ENCODE results near the gene ANKRD9. TPM values are rescaled to one million over a fixed set of nuclear protein-coding genes. Genes with fewer than 3 reads are reported as not detected.

The ANKRD9 gene
- total and polyA plus RNA-seq, 2 of the 13 experiments (the other 11 are each of a cell fraction or from before 2014, with no cell fraction given), result 10.0 to 15.0 TPM

DNA sequence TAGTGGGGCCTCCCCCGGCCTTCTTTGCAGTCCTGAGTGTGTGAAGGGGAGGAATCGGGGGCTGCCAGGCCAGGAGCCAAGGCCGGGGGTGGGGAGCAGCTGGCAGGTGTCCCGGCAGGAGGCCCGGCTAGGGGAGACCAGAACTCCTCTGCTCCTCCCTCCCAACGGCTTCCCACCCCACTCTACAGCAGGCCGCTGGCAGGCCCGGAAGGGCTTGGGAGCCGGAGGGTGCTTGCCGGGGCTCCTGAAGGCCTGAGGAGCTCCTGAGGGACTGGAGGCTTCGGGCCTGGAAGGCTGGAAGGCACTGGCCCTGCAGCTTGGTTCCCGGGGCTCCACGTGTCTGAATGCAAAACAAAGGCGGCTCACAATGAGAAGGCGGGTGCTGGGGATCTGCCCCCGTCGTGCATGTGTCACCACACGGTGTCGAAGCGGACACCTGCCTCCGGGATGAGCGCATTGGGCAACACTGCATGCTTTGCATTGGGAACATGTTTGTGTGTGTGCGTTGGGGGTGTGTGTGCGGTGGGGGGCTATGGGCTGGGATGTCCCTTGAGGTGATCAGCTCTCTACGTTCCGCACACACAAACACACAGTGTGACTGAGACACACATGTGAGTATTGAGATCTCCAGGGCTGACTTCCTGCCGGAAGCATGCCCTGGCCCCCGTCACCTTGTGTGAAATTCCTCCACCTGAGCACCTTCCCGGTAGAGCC, 30.9 kb upstream of the ANKRD9 start (continued):
- TF ChIP-seq HDAC6 (IDR thresholded peaks at IDR 0.05; ENCODE audit: low read depth, low read length) (no peak), ARNT2 (CRISPR knock-in tag; IDR thresholded peaks at IDR 0.05; ENCODE audit: low read depth) (no peak), MXI1 (IDR thresholded peaks at IDR 0.05; ENCODE audit: borderline replicate concordance, low read depth, low read length) (peak; percentile 67; the same call in 2 of the 3 replicates), ZNF232 (CRISPR knock-in tag; IDR thresholded peaks at IDR 0.05; ENCODE audit: borderline replicate concordance) (no peak), MAFK (conservative IDR thresholded peaks at IDR 0.05 in 1 of 2, IDR thresholded peaks at IDR 0.05 in 1 of 2; ENCODE audit: low read length in 2 of 2) (no peak), ZBTB8A (CRISPR knock-in tag; IDR thresholded peaks at IDR 0.05; ENCODE audit: borderline replicate concordance, low read depth) (no peak), ZNF549 (CRISPR knock-in tag; IDR thresholded peaks at IDR 0.05) (no peak), LCORL (IDR thresholded peaks at IDR 0.05) (no peak), LCORL (CRISPR knock-in tag; IDR thresholded peaks at IDR 0.05) (peak; percentile 19; the same call in 1 of the 2 replicates), ZNF589 (CRISPR knock-in tag; conservative IDR thresholded peaks at IDR 0.05) (peak; percentile 88), HNRNPUL1 (IDR thresholded peaks at IDR 0.05; ENCODE audit: low read depth, low read length) (no peak), POLR2A (IDR thresholded peaks at IDR 0.05; ENCODE audit: insufficient read depth in 1 of 2, low read depth in 2 of 2, low read length in 2 of 2) (peak; percentile 61 to 66; a peak in 2 of 4 replicates), SCMH1 (CRISPR knock-in tag; IDR thresholded peaks at IDR 0.05; ENCODE audit: borderline replicate concordance) (no peak), STAG1 (CRISPR knock-in tag; IDR thresholded peaks at IDR 0.05) (no peak; the same call in 1 of the 2 replicates), ZNF547 (CRISPR knock-in tag; IDR thresholded peaks at IDR 0.05) (peak; percentile 76; the same call in 1 of the 2 replicates), TMF1 (CRISPR knock-in tag; IDR thresholded peaks at IDR 0.05; ENCODE audit: low read depth) (no peak), GFI1 (CRISPR knock-in tag; IDR thresholded peaks at IDR 0.05; ENCODE audit: borderline replicate concordance) (no peak), RBM39 (IDR thresholded peaks at IDR 0.05; ENCODE audit: low read depth, low read length, poor library complexity, severe bottlenecking) (no peak)
- TF ChIP-seq, protein P1, sequence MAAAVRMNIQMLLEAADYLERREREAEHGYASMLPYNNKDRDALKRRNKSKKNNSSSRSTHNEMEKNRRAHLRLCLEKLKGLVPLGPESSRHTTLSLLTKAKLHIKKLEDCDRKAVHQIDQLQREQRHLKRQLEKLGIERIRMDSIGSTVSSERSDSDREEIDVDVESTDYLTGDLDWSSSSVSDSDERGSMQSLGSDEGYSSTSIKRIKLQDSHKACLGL (CRISPR knock-in tag; IDR thresholded peaks at IDR 0.05), result peak; percentile 88; the same call in 1 of the 2 replicates
- TF ChIP-seq, protein P2, sequence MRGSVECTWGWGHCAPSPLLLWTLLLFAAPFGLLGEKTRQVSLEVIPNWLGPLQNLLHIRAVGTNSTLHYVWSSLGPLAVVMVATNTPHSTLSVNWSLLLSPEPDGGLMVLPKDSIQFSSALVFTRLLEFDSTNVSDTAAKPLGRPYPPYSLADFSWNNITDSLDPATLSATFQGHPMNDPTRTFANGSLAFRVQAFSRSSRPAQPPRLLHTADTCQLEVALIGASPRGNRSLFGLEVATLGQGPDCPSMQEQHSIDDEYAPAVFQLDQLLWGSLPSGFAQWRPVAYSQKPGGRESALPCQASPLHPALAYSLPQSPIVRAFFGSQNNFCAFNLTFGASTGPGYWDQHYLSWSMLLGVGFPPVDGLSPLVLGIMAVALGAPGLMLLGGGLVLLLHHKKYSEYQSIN (CRISPR knock-in tag; IDR thresholded peaks at IDR 0.05; ENCODE audit: borderline replicate concordance), result no peak
- TF ChIP-seq, protein P3, sequence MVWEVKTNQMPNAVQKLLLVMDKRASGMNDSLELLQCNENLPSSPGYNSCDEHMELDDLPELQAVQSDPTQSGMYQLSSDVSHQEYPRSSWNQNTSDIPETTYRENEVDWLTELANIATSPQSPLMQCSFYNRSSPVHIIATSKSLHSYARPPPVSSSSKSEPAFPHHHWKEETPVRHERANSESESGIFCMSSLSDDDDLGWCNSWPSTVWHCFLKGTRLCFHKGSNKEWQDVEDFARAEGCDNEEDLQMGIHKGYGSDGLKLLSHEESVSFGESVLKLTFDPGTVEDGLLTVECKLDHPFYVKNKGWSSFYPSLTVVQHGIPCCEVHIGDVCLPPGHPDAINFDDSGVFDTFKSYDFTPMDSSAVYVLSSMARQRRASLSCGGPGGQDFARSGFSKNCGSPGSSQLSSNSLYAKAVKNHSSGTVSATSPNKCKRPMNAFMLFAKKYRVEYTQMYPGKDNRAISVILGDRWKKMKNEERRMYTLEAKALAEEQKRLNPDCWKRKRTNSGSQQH (CRISPR knock-in tag; IDR thresholded peaks at IDR 0.05; ENCODE audit: low read depth), result no peak
- TF ChIP-seq, protein P4, sequence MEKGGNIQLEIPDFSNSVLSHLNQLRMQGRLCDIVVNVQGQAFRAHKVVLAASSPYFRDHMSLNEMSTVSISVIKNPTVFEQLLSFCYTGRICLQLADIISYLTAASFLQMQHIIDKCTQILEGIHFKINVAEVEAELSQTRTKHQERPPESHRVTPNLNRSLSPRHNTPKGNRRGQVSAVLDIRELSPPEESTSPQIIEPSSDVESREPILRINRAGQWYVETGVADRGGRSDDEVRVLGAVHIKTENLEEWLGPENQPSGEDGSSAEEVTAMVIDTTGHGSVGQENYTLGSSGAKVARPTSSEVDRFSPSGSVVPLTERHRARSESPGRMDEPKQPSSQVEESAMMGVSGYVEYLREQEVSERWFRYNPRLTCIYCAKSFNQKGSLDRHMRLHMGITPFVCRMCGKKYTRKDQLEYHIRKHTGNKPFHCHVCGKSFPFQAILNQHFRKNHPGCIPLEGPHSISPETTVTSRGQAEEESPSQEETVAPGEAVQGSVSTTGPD (CRISPR knock-in tag; IDR thresholded peaks at IDR 0.05), result no peak
- TF ChIP-seq, protein P5, sequence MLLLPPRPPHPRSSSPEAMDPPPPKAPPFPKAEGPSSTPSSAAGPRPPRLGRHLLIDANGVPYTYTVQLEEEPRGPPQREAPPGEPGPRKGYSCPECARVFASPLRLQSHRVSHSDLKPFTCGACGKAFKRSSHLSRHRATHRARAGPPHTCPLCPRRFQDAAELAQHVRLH (CRISPR knock-in tag; IDR thresholded peaks at IDR 0.05; ENCODE audit: borderline replicate concordance, low read depth), result peak; percentile 38; the same call in 1 of the 2 replicates
- TF ChIP-seq, protein P6, sequence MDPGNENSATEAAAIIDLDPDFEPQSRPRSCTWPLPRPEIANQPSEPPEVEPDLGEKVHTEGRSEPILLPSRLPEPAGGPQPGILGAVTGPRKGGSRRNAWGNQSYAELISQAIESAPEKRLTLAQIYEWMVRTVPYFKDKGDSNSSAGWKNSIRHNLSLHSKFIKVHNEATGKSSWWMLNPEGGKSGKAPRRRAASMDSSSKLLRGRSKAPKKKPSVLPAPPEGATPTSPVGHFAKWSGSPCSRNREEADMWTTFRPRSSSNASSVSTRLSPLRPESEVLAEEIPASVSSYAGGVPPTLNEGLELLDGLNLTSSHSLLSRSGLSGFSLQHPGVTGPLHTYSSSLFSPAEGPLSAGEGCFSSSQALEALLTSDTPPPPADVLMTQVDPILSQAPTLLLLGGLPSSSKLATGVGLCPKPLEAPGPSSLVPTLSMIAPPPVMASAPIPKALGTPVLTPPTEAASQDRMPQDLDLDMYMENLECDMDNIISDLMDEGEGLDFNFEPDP (CRISPR knock-in tag; conservative IDR thresholded peaks at IDR 0.05), result no peak
